COLO829 (cell line): ENCODE results near the gene GRB10.

ENCODE experiments used
- DNase-seq: peaks from one replicate; pipeline ENCODE4 v3.0.0; 2012; ENCODE audit warnings: low spot score

Gene GRB10

DNA sequence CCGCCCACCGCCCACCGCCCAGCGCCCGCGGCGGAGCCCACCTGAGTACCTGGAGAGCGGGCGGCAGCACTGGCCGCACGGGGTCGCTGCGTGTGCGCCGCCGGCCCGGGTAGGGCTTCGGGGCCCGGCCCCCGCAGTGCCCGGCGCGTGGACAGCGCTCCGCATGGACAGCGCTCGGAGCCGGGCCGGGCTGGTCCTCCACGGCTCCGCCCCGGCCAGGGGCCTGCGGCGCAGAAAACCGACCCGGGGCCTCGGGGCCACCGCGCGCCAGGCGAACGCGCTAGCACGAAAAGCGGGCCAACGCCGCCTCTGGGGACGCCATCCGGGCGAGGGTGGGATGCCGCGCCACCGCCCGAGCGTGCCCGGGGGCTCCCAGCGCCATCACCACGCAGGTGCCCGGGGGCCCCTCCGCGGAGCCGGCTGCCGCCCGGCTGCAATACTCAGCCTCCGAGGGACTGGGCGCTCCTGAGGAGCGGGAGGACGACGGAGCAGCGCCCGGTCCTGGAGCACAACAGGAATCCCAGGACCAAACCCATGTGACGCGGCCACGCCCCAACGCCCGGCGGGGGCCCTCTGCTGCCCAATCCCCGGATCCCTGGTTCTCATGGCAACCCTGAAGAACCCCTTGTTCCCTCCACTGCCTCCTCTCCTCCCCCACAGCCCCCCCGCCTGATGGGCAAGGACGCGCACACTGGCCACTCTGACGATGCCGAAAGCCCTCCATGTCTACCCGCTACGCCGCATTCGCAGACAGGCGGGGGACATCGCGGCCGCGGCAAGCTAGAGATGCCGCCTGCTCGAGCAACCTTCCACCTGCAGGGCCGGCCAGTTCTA is at the start of gene GRB10:
Gene GRB10 (minus strand): TSS at position 522 of the 834 bp plus-strand sequence. CDS start 50,574 bp downstream, outside the sequence.
- DNase-seq, result no peak

GRCh38 chr7:50828801-50829200 is 46.1 kb upstream of the GRB10 start:
- DNase-seq, result no peak

GRCh38 chr7:50828116-50828515 is 45.4 kb upstream of the GRB10 start:
- DNase-seq, result no peak

DNA sequence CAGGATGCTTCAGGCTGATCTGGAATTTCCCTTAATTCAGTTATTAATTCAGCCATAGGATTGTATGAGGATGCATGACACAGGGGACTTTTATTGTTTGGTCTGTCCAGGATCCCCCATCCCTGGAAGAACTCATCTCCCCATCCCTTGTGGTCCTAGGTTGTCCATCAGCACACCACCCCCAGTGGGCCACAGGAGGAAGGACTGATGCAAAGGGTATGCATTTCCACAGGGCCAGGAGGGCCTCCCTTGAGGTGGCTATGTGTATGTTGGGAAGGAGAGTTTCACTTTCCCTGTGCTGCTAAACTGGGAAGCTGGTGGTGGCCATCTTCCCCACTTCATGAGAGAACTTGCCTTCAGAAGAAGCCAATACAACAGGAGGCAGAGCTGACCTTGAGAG is 44.6 kb upstream of the GRB10 start:
- no peak for DNase-seq

DNA sequence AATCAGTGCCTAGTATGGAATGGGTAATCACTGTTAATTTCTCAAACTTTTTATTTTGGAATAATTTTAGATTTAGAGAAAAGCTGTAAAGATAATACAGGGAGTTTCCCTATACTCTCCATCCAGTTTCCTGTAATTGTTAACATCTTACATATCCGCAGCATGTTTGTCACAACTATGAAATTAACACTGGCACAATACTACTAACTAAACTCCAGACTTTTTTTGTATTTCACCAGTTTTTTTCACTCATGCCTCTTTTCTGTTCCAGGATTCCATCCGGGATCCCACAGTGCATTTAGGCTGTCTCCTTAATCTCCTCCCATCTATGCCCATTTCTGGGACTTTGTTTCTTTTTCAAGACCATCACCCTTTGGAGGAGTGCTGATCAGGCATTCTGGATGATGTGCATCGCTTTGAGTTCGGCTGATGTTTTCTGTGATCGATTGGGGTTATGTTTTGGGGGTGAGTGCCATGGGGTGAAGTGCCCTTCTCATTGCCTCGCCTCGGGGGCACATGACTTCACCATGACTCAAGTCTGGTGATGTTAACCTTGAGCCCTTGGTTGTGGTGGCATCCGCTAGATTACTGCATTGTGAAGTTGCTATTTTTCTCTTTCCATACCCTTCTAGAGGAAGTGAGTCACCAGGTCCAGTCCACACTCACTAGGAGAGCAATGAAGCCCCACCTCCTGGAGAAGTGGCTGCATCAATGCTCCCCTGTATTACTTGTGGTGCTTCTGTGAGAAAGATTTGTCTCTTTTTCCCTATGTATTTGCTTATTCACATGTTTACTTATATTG is 43.9 kb upstream of the GRB10 start:
- peak; percentile 86 for DNase-seq

DNA sequence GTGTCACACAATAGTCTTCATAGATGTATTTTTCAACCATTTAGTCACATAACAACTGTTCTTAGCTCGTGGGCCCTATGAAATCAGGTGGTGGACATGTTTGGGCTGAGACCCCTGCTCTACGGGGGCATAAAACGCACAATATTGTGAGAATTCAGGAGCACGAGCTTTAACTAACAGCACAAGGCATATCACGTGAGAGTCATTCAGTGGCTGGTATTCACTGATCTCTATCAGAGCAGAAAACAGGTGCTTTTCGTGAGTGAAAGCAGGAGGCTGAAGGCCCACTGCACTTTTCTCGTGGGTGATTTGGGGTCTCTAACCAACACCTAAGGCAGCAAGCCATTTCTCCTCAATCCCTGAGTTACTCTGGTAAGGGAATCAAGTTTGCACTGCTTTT is 42.8 kb upstream of the GRB10 start:
- DNase-seq, result no peak

DNA sequence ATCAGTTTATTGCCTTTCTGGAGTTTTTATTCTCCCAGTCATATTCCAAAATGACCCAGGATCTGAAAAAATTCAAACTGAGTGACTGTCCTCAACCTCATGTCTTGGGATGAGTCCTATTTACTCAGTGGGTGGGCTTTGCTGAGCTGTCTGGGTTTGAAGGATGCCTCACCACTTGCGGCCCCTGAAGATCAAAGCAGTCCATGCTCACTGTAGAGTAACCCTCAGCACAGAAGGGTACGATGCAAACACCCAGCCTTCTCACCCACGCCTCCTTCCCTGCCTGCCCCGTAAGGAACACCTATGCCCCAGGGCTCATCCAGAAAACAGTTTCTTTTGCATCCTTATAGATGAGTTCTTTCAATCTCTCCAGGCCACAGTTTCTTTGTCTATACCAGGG is 42.2 kb upstream of the GRB10 start:
- no peak for DNase-seq

GRCh38 chr7:50822706-50823105 is 40.0 kb upstream of the GRB10 start:
- DNase-seq, result no peak

GRCh38 chr7:50822110-50822509 is 39.4 kb upstream of the GRB10 start:
- DNase-seq, result no peak

GRCh38 chr7:50821457-50822008 is 38.8 kb upstream of the GRB10 start:
- no peak for DNase-seq

GRCh38 chr7:50818324-50818723 is 35.6 kb upstream of the GRB10 start:
- no peak for DNase-seq

DNA sequence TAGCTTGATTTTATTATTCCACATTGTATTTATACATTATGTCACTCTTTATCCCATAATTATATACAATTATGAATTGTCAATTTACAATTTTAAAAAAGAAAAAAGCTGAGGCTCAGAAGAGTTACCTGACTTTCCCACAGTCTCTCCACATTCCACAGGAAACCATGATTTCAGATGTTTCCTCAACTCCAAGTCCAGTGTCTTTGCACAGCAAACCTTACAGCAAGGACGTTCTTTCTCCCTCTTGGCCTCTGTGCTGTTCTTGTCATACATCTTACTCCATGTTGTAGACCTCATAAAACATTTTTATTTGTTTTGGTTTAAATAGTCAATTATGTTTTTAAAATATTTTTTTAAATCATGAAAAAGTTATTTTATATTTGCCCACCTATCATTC is 34.9 kb upstream of the GRB10 start:
- no peak for DNase-seq

- no peak for DNase-seq
These were observed 32.4 kb upstream of the GRB10 start for GRCh38 chr7:50815138-50815537.

DNA sequence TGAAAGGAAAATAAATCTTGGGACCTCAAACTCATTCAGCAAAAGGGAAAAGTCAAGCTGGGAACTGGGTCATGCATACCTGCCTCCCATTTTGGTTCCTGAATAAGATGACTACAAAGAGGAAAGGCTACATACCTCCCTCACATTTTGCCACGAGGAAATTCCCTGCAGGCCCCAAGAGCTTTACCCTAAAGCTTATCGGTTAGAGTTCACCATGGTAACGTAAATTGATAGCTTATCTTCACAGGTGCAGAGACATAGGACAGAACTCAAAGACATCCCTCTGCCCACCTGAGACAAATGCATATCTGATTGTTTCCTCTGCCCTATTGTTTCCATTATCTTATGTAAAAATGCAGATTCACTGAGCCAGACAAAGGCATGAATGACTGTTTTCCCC is 31.5 kb upstream of the GRB10 start:
- DNase-seq, result no peak

DNA sequence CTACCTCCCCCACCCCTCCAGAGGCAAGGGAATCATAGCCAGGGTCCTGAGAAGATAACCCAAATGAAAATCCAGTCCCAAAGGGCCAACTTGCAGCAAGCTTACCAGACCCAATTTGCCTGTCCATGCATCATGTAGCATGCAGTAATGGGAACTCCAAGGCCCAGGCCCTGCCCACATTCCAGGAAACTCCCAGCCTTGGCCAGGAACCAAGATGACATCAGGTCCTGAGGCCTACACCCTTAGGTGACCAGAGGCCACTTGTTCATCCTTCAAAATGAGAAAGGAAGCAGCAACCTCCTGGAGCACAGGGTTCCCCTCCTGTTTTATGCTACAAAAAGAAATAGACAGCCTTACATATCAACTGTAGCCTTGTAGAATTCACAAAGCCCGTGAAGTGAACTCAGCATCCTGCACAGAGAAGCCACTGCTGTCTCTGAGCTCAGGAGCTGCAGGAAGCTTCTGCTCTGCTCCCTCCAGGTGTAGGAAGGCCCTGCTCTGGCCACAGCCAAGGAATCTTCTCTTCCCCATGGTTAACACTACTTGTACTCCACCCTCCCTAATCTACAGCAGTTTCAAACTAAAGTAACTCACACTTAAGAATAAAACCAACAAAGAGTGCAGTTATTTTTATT is 30.3 kb upstream of the GRB10 start:
- no peak for DNase-seq

DNA sequence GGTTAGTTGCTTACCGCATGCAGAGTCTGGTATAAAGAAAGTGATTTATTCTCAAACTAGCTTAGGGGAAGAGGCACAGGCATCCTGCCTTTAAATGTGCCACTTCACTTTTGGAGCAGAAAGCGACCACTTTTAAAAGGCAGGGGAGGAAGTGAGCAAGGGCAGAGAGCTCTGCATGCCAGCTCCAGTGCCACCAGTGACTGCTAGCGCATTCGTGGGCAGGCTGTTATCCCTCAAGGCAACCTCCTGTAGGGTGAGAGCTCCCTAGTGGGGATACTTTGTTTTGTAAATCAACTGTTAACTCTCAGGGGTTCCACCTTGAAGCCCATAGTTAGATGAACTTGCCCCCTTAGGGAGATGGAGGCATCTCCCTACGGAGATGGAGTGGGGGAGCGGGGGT is 29.4 kb upstream of the GRB10 start:
- no peak for DNase-seq

GRCh38 chr7:50808282-50808888 is 25.7 kb upstream of the GRB10 start:
- no peak for DNase-seq

GRCh38 chr7:50807026-50807730 is 24.5 kb upstream of the GRB10 start:
- no peak for DNase-seq

GRCh38 chr7:50806143-50806542 is 23.4 kb upstream of the GRB10 start:
- no peak for DNase-seq

DNA sequence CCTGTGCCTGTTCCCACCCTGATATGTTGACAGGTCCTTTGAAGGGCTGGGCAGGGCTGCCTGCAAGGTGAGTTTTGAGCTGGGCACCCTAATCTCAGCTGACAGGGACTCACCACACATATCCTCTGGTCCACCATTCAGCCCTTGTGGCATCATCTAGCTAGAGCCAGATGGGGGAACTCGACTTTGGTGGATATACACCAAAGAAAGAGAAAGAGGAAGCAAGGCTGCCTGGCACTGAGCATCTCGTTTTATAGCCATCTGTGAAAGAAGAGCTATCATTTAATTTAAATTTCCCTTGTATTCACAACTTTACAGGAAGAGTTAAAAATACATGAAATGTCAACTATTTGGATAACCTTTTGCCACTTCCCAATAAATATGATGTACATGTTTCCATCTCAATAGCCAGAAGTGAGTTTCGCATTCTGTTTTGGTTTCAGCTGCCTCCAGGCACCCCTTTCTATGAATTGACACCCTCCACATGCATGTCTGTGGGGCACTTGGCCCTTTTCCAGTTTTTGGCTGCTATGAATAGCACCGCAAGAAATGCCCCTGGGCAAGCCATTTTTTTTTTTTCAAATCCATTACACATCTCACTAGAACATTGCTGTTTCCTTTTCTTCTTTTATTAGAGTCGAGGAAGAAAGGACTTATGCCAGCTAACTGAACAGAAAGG is 22.9 kb upstream of the GRB10 start:
- DNase-seq, result peak; percentile 42
